Liver (tissue), 9 donors: ENCODE data around the gene AGBL4. TPM values are rescaled to one million over a fixed set of nuclear protein-coding genes. Genes with fewer than 3 reads are reported as not detected.

Source experiments
- DNase-seq: peaks from one replicate; pipeline ENCODE4 v3.0.0-alpha.2; 2017; ENCODE audit warnings: low spot score
- H3K27ac ChIP-seq, 2 donors: one replicate each; pipeline ENCODE4 v1.7.0; 2013; ENCODE audit warnings: inconsistent platforms in 2 of 2, low read length in 2 of 2, control low read depth in 1 of 2, low read depth in 1 of 2, mild to moderate bottlenecking in 1 of 2
- H3K27me3 ChIP-seq, 4 donors: one replicate each; pipeline versions ENCODE4 v1.6.1 to v1.7.0; 2013; ENCODE audit warnings: low read length in 3 of 4, inconsistent platforms in 1 of 4, mild to moderate bottlenecking in 1 of 4, moderate library complexity in 1 of 4; ENCODE audit not compliant: control insufficient read depth in 4 of 4, insufficient read depth in 4 of 4
- H3K36me3 ChIP-seq, 4 donors: one replicate each; pipeline versions ENCODE4 v1.6.1 to v1.7.0; 2013; ENCODE audit warnings: low read length in 3 of 4, mild to moderate bottlenecking in 3 of 4, low read depth in 1 of 4, moderate library complexity in 1 of 4; ENCODE audit not compliant: control insufficient read depth in 4 of 4, insufficient read depth in 3 of 4
- H3K4me1 ChIP-seq, 4 donors: one replicate each; pipeline versions ENCODE4 v1.6.1 to v1.7.0; 2013; ENCODE audit warnings: low read length in 3 of 4, mild to moderate bottlenecking in 3 of 4, moderate library complexity in 1 of 4; ENCODE audit not compliant: control insufficient read depth in 4 of 4, insufficient read depth in 4 of 4
- H3K4me3 ChIP-seq, 3 donors: one replicate each; pipeline versions ENCODE4 v1.6.1 to v1.7.0; 2013; ENCODE audit warnings: low read length in 3 of 3, control low read depth in 1 of 3, low read depth in 1 of 3, mild to moderate bottlenecking in 1 of 3
- H3K9ac ChIP-seq, 2 donors: one replicate each; pipeline ENCODE4 v1.7.0; 2013; ENCODE audit warnings: low read length in 2 of 2, mild to moderate bottlenecking in 2 of 2, moderate library complexity in 2 of 2, control low read depth in 1 of 2, low read depth in 1 of 2
- H3K9me3 ChIP-seq, 4 donors: one replicate each; pipeline versions ENCODE4 v1.6.1 to v1.7.0; 2013; ENCODE audit warnings: low read length in 3 of 4; ENCODE audit not compliant: control insufficient read depth in 4 of 4
- EGR1 ChIP-seq, 2 donors: IDR thresholded peaks; 2 replicates each; pipeline ENCODE4 v1.6.1; 2016 to 2018; ENCODE audit warnings: antibody characterized with exemption in 2 of 2, low read depth in 2 of 2
- FOXA1 ChIP-seq: IDR thresholded peaks from 2 replicates; pipeline ENCODE4 v1.6.1; 2016; ENCODE audit warnings: antibody characterized with exemption
- FOXA2 ChIP-seq: IDR thresholded peaks from 2 replicates; pipeline ENCODE4 v1.6.1; 2016; ENCODE audit warnings: antibody characterized with exemption
- GABPA ChIP-seq, 2 donors: IDR thresholded peaks in 1 of 2; conservative IDR thresholded peaks in 1 of 2; 2 replicates each; pipeline ENCODE4 v1.6.1; 2016; ENCODE audit warnings: antibody characterized with exemption in 2 of 2, mild to moderate bottlenecking in 1 of 2, moderate library complexity in 1 of 2
- HNF4A ChIP-seq, 2 donors: conservative IDR thresholded peaks; 2 replicates each; pipeline ENCODE4 v1.6.1; 2016; ENCODE audit warnings: antibody characterized with exemption in 2 of 2, mild to moderate bottlenecking in 2 of 2
- HNF4G ChIP-seq: IDR thresholded peaks from 2 replicates; pipeline ENCODE4 v1.6.1; 2016; ENCODE audit warnings: antibody characterized with exemption
- JUND ChIP-seq, 2 donors: IDR thresholded peaks; 2 replicates each; pipeline ENCODE4 v1.6.1; 2016; ENCODE audit warnings: antibody characterized with exemption in 2 of 2
- MAX ChIP-seq: IDR thresholded peaks from 2 replicates; pipeline ENCODE4 v1.6.1; 2016; ENCODE audit warnings: antibody characterized with exemption
- NR2F2 ChIP-seq: IDR thresholded peaks from 2 replicates; pipeline ENCODE4 v1.6.1; 2016; ENCODE audit warnings: antibody characterized with exemption
- RAD21 ChIP-seq, 2 donors: IDR thresholded peaks; 2 replicates each; pipeline ENCODE4 v1.6.1; 2016; ENCODE audit warnings: antibody characterized with exemption in 2 of 2, mild to moderate bottlenecking in 2 of 2
- RXRA ChIP-seq, 2 donors: IDR thresholded peaks; 2 replicates each; pipeline ENCODE4 v1.6.1; 2017 to 2018; ENCODE audit warnings: antibody characterized with exemption in 2 of 2, mild to moderate bottlenecking in 1 of 2
- SP1 ChIP-seq: IDR thresholded peaks from 2 replicates; pipeline ENCODE4 v1.6.1; 2018; ENCODE audit warnings: antibody characterized with exemption, mild to moderate bottlenecking
- TAF1 ChIP-seq: conservative IDR thresholded peaks from 2 replicates; pipeline ENCODE4 v1.6.1; 2016; ENCODE audit warnings: antibody characterized with exemption, mild to moderate bottlenecking
- YY1 ChIP-seq: IDR thresholded peaks from 2 replicates; pipeline ENCODE4 v1.6.1; 2016; ENCODE audit warnings: antibody characterized with exemption, mild to moderate bottlenecking
- ZBTB33 ChIP-seq: IDR thresholded peaks from 2 replicates; pipeline ENCODE4 v1.6.1; 2016; ENCODE audit warnings: antibody characterized with exemption
- WGBS: extraction: QIAGEN DNeasy Blood & Tissue Kit; methylation state at CpG from one replicate; pipeline ENCODE4 v1.1.7; 2013; 5-methylcytosine and 5-hydroxymethylcytosine counted together
- polyA plus RNA-seq, 2 donors: library from polyadenylated mRNA; stranded (reverse) in 1 of 2; unstranded in 1 of 2; fragments of 200-250 nt in 1 of 2; fragments of >200 nt in 1 of 2; fragmentation: Nextera tagmentation in 1 of 2; extraction: Ambion mirVana in 1 of 2; gene quantifications; one replicate each; pipeline versions ENCODE4 v1.2.1 to v1.2.3, GENCODE V29; 2013 to 2015
- total RNA-seq, 2 donors: library from RNA; depleted of rRNA; stranded (reverse); fragments of >200 nt; gene quantifications; one replicate each; pipeline ENCODE4 v1.2.3, GENCODE V29; 2014
- TF ChIP-seq, protein P1 (sequence below): IDR thresholded peaks from 2 replicates; pipeline ENCODE4 v1.6.1; 2016; ENCODE audit warnings: antibody characterized with exemption
- TF ChIP-seq, protein P2 (sequence below): fragments of 150-350 bp; IDR thresholded peaks from 2 replicates; pipeline ENCODE4 v1.5.1; 2017; ENCODE audit warnings: improper control_type of control experiment, low read depth, low read length; ENCODE audit not compliant: missing input control
- donor health status: healthy.
- donor health status: healthy.
- donor health status: healthy.
- donor health status: healthy.
- donor health status: healthy.

Gene AGBL4
- total and polyA plus RNA-seq, 4 donors = 0.75 to 0.76 TPM; not detected in 2

DNA sequence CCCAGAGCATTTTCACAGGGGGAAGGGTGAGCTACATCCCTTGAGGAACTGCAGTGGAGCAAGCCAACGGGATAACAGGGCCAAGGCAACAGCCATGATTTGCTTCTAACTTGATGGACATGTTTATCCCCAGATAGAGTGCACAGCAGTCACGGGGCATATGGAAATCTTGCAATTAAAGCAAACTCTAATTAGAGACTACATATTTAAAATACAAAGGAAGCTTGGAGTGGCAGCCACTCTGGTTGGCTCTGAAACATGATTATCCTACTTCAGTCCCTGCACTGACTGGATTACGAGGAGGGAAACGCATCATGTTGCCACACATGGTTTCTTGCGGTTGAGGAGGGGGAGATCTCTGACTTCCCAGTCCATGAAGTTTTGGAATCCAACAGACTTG lies 1307.8 kb downstream of the AGBL4 start:
- DNase-seq = no peak
- Histone ChIP-seq H3K27ac (no peak overlapping the region), H3K9me3 (no peaks in the 10 kb centered on the region), H3K36me3 (no peaks in the 10 kb centered on the region), H3K9ac (no peak overlapping the region), H3K4me1 (no peaks in the 10 kb centered on the region), H3K4me3 (no peak overlapping the region), H3K27me3 (no peaks in the 10 kb centered on the region)
- no peak for TF ChIP-seq RAD21 (IDR thresholded peaks at IDR 0.05)
- no peak for TF ChIP-seq NR2F2
- no peak for TF ChIP-seq SP1
- TF ChIP-seq, protein P1, sequence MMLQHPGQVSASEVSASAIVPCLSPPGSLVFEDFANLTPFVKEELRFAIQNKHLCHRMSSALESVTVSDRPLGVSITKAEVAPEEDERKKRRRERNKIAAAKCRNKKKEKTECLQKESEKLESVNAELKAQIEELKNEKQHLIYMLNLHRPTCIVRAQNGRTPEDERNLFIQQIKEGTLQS = no peak
- no peak for TF ChIP-seq EGR1 (IDR thresholded peaks at IDR 0.05; ENCODE audit: low read depth in 2 of 2)
- no peak for TF ChIP-seq JUND (IDR thresholded peaks at IDR 0.05)
- WGBS = 92% methylated on average over 5 of the region's 5 CpGs

GRCh38 chr1:48710915-48711314 lies 1312.8 kb downstream of the AGBL4 start:
- WGBS = 88% methylated on average over 2 of the region's 2 CpGs
- no peaks in the 10 kb centered on the region for H3K27me3 ChIP-seq
- DNase-seq = no peak
- no peaks in the 10 kb centered on the region for H3K9me3 ChIP-seq
- H3K4me1 ChIP-seq = no peaks in the 10 kb centered on the region
- no peak overlapping the region for H3K4me3 ChIP-seq
- no peak overlapping the region for H3K27ac ChIP-seq
- no peaks in the 10 kb centered on the region for H3K36me3 ChIP-seq
- TF ChIP-seq MAX (no peak), GABPA (IDR thresholded peaks at IDR 0.05 in 1 of 2, conservative IDR thresholded peaks at IDR 0.05 in 1 of 2) (no peak), FOXA1 (no peak)
- TF ChIP-seq, protein P2, sequence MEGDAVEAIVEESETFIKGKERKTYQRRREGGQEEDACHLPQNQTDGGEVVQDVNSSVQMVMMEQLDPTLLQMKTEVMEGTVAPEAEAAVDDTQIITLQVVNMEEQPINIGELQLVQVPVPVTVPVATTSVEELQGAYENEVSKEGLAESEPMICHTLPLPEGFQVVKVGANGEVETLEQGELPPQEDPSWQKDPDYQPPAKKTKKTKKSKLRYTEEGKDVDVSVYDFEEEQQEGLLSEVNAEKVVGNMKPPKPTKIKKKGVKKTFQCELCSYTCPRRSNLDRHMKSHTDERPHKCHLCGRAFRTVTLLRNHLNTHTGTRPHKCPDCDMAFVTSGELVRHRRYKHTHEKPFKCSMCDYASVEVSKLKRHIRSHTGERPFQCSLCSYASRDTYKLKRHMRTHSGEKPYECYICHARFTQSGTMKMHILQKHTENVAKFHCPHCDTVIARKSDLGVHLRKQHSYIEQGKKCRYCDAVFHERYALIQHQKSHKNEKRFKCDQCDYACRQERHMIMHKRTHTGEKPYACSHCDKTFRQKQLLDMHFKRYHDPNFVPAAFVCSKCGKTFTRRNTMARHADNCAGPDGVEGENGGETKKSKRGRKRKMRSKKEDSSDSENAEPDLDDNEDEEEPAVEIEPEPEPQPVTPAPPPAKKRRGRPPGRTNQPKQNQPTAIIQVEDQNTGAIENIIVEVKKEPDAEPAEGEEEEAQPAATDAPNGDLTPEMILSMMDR = no peak
- no peak overlapping the region for H3K9ac ChIP-seq

DNA sequence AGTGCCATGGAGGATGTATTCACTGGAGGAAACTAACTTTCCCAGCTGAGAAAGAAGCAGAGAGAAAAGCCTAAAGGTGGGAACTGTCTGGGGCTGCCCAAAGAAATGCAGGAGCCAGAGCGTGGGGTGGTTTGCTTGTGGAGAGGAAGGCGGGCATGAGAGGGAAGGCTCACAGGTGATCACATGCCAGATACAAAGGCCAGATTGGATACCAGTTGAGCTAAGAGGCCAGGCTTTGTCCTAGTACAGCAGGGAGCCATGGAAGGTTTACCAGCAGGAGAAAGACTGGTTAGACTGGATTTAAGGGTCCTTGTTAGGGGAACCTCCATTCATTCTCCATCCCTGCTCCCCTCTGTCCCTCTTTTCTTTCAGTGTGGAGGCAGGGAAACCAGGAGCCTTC lies 1313.4 kb downstream of the AGBL4 start:
- Histone ChIP-seq H3K9me3 (no peaks in the 10 kb centered on the region), H3K4me3 (no peak overlapping the region), H3K36me3 (no peaks in the 10 kb centered on the region), H3K27me3 (no peaks in the 10 kb centered on the region), H3K27ac (no peak overlapping the region), H3K9ac (no peak overlapping the region), H3K4me1 (no peaks in the 10 kb centered on the region)
- WGBS = 93% methylated on average over 2 of the region's 2 CpGs
- no peak for TF ChIP-seq GABPA (IDR thresholded peaks at IDR 0.05 in 1 of 2, conservative IDR thresholded peaks at IDR 0.05 in 1 of 2)
- no peak for DNase-seq

DNA sequence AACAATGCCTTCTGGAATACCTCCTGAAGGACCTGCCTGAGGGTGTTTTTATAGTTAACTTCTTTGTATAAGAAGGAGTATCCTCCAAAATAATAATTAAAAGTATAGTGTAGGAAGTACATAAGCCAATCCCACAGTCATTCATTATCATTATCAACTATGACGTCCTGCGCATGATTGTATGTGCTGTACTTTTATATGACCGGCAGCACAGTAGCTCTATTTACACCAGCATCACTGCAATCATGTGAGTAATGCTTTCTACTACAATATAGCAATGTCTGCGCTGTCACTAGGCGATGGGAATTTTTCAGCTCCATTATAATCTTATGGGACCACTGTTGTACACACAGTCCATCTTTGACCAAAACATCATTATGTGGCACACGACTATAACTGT lies 1319.0 kb downstream of the AGBL4 start:
- Histone ChIP-seq H3K4me1 (no peaks in the 10 kb centered on the region), H3K9ac (no peak overlapping the region), H3K9me3 (no peaks in the 10 kb centered on the region), H3K36me3 (no peaks in the 10 kb centered on the region), H3K27ac (no peak overlapping the region), H3K4me3 (no peak overlapping the region), H3K27me3 (no peaks in the 10 kb centered on the region)
- WGBS = 91% methylated on average over 6 of the region's 6 CpGs
- TF ChIP-seq RAD21 (IDR thresholded peaks at IDR 0.05) (no peak), JUND (IDR thresholded peaks at IDR 0.05) (no peak), EGR1 (IDR thresholded peaks at IDR 0.05; ENCODE audit: low read depth in 2 of 2) (no peak), TAF1 (no peak), ZBTB33 (no peak), YY1 (no peak), GABPA (IDR thresholded peaks at IDR 0.05 in 1 of 2, conservative IDR thresholded peaks at IDR 0.05 in 1 of 2) (no peak), FOXA1 (no peak), RXRA (IDR thresholded peaks at IDR 0.05) (no peak), FOXA2 (no peak), HNF4A (conservative IDR thresholded peaks at IDR 0.05) (no peak), HNF4G (no peak), SP1 (no peak), NR2F2 (no peak)
- TF ChIP-seq, protein P1 = no peak
- no peak for DNase-seq
